Measurements from ENCODE around the gene ATF1.

Gene ATF1

DNA sequence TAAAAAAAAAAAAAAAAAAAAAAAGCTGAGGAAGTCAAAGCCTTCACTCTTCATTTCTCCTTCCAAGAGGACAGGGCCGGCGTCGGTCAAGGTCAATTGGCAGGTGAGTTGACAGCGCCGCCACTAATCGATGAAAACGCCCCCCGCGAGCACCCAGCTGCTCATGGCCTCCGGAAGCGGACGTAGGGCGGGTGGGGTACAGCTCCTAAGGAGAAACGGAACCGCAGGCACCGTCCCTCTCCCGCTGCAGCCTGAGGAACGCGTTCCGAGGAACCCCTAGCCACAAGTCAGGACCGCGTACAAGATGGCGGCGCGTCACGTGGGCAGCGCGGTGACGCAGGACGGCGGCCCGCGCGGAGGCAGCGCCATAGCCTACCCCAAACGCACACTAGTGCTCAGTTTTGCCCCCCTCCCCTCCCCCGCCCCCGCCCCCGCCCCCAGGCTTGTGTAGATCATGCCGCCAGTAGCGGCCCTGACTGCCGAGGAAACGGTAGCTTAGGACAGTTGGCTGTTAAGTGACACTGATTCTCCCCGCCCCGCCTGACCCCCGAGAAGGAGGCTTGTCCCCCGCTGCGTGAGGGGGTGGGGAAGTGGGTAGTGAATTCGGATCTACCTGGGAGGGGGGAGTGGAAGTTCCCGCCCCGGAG, at the start of gene ATF1:
ATF1 (plus strand) TSS at position 463 of the 647 bp plus-strand sequence. CDS start 16,045 bp downstream, outside the sequence.
- peak; percentile 85 to 91 for DNase-seq

DNA sequence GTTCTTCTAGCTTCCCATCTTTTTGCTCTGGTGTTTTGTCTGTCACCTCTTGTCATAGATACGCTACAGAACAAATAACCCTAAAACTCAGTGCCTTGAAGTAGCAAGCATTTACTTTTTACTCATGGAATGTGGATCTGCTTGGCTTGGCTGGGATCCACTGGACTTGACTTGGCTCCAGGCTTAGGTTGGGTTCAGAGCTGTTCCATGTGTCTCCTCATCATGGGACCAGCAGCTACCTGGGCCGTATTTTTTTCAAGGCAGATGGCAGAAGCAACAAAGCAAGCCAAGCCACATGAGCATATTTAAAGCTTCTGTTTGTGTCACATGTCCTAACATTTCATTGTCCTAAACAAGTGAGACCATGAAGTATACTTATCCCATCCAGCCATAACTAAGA, 48.7 kb upstream of the ATF1 start:
- DNase-seq: no peak

DNA sequence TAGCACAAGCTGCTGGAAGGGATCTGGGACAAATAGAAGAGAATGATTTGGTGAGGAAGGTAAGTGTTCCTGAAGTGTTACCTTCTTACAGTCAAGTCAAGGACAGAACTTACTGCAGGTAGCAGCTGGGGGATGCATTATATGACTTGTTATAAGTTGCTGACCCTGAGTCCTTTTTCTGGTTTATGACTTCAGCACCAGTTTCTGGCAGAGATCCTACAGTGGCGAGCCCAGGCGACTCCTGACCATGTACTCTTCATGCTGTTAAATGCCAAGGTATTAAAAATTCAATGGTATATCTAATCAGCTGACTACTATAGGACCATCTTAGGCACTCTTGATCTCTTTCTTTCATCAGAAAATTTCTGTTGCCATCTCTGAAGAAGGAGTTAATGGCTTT, 45.1 kb upstream of the ATF1 start:
- no peak for DNase-seq

DNA sequence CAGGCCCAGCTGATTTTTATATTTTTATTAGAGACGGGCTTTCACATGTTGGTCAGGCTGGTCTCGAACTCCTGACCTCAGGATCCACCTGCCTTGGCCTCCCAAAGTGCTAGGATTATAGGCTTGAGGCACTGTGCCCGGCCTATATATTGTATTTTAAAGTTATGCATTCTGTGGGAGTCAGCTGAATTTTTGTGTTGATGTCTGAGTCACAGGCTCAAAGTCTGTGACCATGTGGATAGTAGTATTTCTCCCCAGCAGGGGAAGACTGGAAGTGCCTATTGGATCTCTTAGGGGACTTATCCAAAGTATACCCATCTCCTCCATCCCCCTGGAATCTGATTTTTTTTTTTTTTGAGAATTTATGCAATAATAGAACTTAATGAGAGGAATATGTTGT, 43.8 kb upstream of the ATF1 start:
- no peak for DNase-seq

- DNase-seq: no peak
These were observed 43.4 kb upstream of the ATF1 start for GRCh38 chr12:50720501-50720900.

- DNase-seq: no peak
These were observed 40.0 kb upstream of the ATF1 start for GRCh38 chr12:50723865-50724264.

GRCh38 chr12:50725011-50725942, 38.6 kb upstream of the ATF1 start:
- DNase-seq: no peak

DNA sequence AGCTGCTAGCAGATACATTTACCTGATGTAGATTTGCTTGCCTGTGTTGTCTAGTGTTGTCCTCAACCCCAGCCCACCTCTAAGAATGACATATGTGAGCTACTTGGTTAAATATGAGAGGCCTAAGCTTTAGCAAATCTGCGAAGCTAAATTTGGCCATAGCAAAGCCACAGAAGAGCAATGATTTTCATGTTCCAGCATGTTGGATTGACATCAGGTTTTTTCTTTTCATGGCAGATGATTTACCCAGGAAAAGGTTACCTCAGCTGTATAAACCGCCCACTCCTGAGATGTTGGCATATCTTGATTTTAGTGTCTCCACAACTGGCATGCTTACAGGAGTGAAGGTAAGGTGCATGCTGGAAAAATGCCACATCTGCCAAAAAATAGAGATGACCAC, 36.4 kb upstream of the ATF1 start:
- no peak for DNase-seq

DNA sequence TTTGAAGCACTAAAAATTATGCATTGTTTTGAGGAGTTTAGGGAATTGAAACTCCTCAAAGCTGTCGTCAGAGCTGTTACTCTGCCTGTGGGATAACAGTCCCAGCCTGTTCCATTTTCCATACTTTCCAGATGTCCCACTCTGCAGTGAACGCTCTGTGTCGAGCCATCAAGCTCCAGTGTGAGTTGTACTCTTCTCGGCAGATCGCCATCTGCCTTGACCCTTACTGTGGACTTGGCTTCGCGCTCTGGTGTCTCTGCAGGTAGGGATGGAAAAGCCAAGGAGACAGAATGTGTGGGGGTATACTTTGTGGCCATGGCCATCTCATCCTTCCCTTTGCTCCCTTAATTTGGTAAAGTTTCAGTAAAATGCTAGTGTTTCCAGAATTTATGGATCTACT, 35.5 kb upstream of the ATF1 start:
- DNase-seq: no peak

DNA sequence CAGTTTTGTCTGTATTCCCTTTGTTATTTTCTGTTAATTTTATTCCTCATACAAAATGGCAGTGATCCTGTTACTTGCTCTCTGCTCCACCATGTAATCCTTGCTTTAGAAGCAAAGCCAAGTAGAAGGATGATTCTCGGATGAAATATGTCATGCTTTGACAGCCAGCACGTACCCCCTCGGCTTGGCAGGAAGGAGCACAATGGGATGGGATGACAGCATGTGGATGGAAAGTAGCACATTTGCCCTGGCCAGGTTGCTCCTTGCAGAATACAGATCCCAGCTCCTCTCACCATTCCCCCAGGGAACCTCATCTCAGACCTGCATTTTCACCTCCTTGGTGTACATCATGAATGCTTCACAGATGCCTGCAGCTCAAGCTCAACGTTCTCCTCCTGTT, 35.1 kb upstream of the ATF1 start:
- no peak for DNase-seq

DNA sequence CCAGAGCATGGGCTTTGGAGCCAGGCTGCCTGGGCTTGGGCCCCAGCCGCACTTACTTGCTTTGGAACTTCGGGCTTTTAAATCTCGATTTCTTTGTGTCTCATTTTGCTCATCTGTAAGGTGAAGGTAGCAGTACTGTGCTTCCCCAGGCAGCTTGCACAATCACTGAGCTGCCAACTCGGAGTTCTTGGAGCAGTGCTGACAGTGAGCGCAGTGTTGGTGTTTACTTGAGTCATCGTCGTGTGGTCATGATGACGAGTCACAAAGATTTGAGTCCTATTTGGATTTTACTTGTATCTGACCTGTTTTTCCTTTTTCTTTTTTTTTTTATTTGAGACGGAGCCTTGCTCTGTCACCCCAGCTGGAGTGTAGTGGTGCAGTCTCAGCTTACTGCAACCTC, 31.3 kb upstream of the ATF1 start:
- no peak for DNase-seq

DNA sequence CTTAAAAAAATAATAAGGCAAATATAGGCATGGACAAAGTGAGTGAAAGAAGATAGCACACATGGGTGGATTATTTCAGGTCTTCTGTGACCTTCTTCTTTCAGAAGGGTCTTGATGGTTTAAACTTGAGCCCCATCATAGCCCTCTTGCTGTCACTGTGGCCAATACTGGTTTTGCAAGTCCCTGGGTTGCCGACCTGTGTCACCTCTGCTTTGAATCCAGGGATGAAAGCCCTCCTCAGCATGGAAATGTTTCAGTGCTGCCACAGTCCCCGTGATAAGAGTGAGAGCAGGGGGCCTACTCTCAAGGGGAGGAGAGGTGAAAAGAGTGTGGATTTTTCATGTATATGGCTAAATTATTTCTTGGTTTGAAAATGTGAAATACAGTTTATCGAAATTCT, 30.2 kb upstream of the ATF1 start:
- no peak for DNase-seq

- no peak for DNase-seq
These were observed 29.3 kb upstream of the ATF1 start for GRCh38 chr12:50734409-50735263.

- DNase-seq: no peak
These were observed 24.3 kb upstream of the ATF1 start for GRCh38 chr12:50739611-50740010.

DNA sequence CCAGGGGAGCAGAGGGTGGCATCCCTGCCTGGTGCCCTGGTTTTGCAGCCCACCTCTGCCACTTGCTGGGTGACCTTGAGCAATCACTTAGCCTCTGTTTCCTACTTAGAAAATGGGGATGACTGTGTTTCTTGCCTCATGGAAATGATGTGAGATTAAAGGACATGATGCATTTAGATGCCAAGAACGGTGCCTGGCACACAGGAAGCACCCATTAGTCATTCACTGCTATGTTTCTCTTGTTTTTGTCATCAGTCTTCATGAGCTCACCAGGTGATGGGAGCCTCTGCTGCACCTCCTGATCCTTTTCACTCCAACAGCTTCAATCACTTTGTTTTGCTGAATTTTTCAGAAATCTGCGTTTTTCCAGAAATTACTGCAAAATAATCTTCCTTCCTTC, 23.6 kb upstream of the ATF1 start:
- no peak for DNase-seq

DNA sequence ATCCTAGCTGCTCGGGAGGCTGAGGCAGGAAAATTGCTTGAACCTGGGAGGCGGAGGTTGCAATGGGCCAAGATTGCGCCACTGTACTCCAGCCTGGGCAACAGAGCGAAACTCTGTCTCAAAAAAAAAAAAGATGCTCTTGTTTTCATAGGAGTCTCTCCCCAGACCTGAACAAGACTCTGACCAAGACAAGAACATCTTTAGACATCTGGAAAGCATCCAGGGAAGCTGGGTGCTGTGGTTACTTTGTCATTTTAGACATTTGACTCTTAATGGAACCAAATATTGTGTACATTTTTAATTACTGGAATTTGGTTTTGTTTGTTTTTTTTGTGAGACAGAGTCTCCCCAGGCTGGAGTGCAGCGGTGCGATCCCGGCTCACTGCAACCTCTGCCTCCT, 21.1 kb upstream of the ATF1 start:
- DNase-seq: no peak

- DNase-seq: no peak
These were observed 18.0 kb upstream of the ATF1 start for GRCh38 chr12:50745861-50746260.

- DNase-seq: no peak
These were observed 17.5 kb upstream of the ATF1 start for GRCh38 chr12:50746431-50746830.

- no peak for DNase-seq
These were observed 16.1 kb upstream of the ATF1 start for GRCh38 chr12:50747817-50748216.

DNA sequence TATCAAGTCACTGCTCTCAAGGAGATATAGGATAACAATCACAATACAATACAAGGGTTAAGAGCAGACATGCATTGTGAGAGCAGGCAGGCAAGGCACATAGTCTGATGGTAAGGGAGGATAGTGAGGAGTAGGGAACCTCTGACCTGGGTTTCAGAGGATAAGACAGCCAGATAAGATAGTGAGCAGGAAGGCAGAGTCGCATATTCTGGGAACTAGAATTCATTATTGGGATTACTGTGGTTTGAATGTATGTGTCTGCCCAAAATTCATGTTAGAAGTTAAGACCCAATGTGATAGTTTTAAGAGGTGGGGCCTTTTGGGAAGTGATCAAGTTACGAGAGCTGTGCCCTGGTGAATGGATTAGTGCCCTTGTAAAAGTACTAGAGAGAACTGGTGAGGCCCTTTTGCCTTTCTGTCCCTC, 14.4 kb upstream of the ATF1 start:
- no peak for DNase-seq

DNA sequence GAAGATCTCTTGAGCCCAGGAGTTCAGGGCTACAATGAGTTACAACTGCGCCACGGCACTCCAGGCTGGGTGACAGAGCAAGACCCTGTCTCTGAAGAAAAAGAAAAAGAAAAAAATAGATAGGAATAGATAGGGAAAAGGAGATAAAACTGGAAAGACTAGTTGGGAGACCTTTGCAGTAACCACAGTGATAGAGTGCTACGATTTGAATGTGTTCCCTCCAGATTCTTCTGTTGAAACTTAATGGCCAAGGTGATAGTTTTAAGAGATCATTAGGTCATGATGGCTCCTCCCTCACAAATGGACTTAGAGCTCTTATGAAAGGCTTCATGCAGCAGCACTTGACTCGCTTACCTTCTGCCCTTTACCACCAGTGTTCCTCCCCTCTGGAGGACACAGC, 13.5 kb upstream of the ATF1 start:
- no peak for DNase-seq

- no peak for DNase-seq
These were observed 11.8 kb upstream of the ATF1 start for GRCh38 chr12:50751948-50752721.
